GM18498 (cell line): Measurements from ENCODE around the gene NRXN3.

Source experiments
- ATAC-seq: cut with Tn5 transposase; IDR thresholded peaks from one replicate; pipeline ENCODE4 v1.9.1; 2021; ENCODE audit warnings: mild to moderate bottlenecking, moderate library complexity; ENCODE audit not compliant: unreplicated experiment

NRXN3 gene

DNA sequence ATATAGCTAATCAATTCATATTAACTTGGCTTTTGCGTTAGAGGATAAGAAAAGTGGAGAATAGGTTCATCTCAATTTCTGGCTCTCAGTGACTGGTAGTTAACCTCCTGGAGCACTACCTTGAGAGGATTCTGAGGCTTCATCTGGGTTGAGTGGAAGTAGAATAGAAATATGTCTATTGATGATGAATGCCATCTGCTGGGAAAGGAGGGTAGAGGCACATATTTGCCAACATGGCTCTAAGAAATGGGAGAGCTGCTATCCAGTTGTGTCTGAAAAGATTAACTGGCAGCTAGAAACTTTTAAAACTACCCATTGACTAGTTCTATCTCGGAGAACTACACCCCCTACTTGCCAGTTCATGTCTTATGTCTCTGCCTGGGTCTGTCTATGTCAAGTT, 530.1 kb downstream of the NRXN3 start:
- ATAC-seq = no peak

DNA sequence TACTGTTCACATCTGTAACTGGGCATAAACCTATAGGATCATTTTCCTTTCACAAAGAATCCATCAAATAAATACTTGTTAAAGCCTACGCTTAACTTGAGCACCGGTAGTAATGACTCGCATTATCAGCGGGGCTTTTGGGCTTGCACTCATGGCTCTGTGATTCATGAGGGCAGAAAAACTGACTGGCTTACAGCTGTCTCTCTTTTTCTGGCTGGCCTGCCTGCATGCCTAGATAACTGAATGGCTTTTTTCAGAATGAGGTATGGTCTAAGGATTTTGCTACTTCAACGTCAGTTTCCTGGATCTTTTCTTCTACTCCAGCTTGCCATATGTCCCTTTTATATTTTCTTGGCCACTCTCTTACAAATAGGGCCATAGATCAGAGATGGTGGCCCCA, 531.1 kb downstream of the NRXN3 start:
- no peak for ATAC-seq

DNA sequence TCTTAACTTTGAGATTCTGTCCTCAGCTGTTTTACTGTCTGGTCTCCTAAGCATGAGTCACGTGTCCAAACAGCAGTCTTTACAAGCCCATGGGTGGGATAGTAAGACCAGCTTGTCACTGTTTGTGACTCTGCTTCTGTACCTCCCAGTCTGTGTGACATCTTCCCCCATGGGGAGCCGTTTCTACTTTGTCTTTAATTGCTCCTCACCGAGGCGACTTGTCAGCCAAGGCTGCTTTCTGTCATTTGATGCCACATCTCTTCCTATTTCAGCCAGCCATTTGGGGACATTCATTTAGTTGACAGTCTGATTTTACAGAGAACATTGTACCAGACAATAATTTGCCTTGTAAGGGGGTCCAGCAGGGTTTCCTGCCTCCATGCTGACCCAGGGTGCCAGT, 534.8 kb downstream of the NRXN3 start:
- ATAC-seq = no peak

DNA sequence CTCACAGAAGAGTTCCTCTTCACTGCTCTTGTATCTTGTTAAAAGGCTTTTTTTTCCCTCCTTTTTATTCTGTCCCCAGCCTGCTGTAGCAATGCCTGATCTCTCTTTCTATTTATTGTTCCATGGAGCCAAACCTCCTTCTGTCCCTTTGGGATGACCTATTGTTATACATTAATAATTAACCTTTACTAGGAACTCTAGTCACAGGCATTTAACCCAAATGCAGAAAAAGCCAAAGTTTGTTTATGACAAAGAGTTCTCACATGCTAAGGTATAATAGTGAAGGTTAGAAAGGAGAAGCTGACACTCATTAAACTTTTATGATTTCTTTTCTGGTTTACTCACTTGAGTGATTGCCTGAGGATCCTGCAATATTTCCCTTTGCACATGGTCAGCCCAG, 535.8 kb downstream of the NRXN3 start:
- ATAC-seq = no peak

DNA sequence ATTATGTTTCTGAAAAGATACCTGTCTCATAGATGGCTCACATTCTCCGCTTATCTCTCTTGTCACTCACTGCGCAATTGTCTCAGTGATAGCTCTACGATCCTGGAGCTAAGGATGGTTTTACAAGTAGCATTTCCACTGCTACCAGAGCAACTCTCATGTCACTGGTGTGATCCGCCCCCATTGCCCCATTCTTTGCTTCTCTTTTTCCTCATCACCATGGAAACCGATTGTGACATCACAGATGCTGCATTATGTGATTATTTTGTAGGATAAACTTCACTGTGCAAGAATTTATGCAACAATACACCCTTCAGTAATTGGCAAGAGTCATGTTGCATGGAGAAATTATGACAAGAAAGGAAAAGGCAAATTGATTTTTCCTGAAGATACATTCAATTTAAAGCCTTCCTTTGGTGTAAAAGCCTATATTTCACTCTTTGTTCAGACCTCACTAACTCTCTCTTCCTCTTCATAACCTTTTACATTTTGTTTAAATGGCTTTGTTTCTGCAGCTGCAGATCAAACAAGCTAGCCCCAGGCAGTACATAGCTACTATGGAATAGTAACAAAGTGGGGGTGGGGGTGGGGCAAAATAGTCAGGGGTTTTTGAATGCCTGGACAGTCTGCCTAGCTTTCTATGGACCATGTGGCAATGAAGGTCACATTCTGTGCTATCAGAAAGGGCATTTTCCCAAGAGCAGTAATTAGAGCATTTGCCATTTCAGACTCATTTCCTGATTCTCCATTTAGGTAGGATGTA, 539.8 kb downstream of the NRXN3 start:
- no peak for ATAC-seq

DNA sequence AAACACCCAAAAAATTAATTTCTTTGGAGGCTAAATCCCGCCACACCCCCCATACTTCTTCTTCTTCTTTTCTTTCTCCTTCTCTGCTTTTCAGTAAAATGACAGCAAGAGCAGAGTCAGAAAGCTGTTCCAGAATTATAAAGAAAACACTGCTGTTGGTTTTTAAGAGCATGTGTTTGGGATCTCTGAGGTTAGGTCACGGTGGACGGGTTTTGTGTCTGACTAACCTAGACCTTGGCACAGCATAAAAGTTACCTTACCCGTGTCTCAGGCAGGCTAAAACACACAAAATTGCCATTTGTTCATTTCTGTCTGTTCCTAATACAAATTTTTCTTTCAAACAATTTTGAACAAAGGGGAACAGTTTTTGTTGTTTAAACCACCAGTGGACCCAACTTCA, 540.8 kb downstream of the NRXN3 start:
- no peak for ATAC-seq

DNA sequence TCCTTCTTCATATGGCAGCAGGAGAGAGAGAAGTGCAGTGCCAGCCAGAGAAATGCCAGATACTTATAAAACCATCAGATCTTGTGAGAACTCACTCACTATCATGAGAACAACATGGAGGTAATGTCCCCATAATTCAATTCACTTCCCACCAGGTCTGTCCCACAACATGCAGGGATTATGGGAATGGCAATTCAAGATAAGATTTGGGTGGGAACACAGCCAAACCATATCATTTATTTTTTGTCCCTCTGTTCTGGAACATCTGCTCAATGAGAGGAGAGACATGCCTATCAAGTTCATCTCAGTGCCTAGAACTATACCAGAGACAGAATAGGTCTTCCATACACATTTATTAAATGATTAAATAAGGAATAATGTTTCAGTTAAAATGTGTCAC, 543.5 kb downstream of the NRXN3 start:
- no peak for ATAC-seq

DNA sequence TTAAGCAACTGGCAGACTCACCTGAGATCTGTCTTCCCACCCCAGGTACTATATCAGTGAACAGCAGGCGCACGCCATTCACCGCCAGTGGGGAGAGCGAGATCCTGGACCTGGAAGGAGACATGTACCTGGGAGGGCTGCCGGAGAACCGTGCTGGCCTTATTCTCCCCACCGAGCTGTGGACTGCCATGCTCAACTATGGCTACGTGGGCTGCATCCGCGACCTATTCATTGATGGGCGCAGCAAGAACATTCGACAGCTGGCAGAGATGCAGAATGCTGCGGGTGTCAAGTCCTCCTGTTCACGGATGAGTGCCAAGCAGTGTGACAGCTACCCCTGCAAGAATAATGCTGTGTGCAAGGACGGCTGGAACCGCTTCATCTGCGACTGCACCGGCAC, 544.5 kb downstream of the NRXN3 start:
- no peak for ATAC-seq

DNA sequence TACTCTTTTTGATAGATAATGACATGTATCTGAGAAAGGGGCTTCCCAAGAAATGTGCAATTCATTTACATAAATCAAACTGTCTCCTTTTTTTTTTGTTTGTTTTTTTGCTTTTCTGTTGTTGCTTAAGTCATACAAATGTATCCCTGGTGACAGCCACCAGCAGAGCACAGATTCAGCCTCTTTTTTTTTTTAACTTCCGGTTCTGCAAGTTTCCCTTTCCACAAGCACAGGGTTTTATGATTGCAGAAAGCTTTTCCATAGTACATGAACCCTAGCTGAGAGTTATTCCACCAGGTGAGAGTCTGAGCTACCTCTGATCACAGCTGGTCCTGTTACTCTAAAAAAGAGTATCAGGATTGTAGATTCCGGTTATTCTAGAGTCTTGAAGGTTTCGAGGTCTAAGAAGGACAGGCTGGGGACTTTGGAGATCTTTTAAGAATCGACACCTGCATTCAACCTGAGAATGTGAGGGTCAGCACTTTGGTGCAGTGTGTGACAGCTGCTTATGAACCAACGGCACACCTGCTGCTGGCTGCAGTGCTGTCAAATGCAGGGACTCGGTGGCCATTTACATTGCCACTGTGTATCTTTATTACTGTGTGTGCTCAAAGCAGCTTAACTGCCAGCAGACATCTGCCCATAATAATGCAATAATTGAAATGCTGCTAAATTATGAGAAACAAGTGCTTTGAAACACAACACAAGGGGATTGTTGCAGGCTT, 551.7 kb downstream of the NRXN3 start:
- ATAC-seq = no peak

DNA sequence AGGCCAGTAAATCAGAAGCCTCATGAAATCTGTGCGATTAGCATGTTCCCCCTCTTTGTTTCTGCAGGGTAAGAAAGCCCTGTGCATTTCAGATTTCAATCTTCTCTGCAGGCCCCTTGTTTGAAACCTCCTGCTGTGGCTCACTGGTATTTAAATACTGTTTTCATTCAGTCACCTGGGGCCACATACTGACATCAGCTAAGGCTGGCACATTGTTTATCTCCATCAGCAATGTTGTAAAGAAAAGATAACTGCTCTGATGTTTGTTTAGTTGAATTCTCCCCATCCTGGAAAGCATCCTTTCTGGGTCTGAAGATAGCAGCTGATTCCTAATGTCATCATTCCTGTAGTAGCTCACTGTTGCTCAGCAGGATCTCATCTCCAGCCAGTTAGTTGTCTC, 554.9 kb downstream of the NRXN3 start:
- ATAC-seq = no peak

DNA sequence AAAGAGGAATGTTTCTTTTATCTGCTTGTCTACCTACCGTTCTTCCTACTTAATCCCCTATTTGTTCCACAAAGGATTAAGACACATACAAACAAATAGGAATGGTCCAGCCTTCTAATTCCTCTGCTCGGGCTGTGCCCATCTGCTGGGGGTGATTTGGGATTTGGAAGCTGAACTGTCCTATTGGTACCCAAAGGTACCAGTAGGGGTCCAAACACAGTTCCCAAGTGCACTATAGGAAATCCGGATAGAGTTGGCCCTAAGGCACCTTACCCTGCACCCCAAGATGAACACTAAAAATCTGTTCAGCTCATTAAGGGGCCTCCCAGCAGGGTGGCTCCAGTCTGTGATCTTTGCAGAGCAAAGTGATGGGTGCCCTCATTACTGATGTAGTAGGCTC, 566.9 kb downstream of the NRXN3 start:
- no peak for ATAC-seq

DNA sequence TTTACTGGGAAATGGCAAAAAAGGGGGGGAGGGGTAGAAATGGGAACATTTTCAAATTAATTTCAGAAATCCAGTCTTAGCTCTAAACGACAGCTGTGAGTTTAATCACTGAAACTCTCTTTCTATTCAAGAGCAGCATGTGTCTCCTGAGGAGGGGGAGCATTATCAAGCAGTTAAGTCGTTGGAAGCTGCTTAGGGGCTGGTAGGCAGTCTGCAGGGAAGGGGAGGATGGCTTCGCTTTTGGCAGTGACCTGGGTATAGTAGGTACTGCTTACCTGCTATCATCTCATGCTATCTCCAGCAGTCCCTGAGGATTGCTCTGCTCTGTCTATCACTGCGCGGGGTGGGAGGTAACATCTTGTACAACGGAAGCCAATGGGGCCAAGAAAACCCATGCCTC, 567.4 kb downstream of the NRXN3 start:
- ATAC-seq = no peak

DNA sequence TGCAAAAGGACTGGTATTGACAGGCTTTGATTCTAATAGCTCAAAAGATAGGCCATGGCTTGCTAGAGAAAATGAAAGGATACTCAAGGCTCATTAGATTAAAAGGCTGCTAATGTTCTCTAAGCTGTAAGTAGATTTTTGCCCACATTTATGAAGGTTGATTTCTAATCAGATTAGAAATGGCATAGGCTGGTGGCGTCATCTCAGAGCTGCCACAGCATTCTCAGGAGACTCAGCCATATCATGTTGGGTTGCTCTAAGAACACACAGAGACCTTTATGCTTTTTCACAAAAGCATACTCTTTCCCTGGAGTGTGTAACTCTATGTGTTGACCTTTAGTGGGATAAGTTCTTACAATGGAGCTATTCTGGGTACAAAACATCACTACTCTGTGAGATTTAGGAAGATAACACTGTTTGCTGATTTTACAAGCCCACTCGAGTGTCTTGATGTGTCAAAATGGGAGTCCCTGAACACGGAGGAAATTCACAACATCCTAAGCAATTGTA, 576.0 kb downstream of the NRXN3 start:
- no peak for ATAC-seq

DNA sequence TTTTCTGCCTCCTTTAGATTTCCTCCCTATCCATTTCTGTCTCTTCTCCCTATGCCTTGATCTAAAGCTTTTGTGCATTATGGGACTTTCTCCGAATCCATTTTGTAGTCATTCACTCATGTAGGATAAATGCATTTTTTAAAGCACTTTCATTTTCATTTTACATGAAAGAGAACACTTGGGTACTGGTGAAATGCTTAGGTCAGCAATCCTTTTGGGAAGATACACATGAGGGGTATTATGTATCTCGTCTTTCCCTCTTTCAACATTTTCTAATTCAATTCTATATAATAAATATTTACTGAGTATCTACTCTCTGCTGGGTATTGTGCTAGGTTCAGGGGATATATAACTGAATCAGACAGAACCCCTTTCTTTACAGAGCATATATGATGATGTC, 577.6 kb downstream of the NRXN3 start:
- no peak for ATAC-seq

DNA sequence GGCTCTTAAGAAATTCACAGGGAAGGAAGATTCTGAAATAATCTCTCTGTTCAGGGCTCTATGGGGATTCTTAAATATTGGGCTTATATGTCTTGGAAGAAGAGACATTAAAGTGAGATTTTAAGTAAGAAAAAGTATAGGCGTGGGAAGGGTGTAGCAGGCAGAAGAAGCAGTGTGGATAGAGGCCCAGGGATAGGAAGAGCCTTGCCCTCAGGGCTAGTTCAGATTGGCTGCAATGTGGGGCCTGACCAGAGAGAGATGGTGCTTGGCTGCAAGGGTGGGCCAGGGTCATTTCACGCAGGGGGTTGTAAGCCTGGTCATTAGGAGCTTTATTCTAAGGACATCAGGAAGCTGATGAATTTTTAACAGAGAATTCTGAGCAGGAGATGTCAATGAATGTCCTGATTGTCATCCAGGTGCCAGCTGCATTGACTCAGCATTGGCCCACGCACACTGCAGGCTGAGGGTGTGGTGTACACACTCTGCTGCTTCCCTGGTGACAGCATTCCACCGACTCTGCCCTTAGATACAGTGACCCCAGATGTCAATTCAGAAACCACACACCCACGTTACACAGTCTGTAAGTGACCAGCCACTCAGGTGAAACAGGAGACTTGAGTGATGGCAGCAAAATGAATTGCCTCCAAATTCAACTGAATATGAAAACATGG, 582.5 kb downstream of the NRXN3 start:
- ATAC-seq = no peak

DNA sequence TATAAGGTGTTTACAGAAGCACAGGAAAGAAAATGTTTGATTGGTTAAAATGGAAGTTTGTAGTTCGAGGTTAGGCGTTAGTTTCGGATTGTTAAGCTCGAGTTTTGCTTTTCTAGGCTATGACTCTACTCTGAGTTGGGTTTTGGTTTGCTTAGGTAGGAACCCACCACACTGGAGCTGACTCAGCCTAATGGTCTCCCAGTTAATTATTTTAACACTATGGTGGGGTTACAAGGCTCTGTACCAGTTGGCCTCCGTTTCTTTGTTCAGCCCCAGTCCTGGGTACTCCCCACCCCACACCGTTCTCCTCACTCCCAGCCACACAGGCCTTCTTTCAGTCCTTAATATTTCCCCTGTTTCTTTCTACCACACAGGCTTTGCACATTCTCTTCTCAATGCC, 583.9 kb downstream of the NRXN3 start:
- ATAC-seq = no peak

DNA sequence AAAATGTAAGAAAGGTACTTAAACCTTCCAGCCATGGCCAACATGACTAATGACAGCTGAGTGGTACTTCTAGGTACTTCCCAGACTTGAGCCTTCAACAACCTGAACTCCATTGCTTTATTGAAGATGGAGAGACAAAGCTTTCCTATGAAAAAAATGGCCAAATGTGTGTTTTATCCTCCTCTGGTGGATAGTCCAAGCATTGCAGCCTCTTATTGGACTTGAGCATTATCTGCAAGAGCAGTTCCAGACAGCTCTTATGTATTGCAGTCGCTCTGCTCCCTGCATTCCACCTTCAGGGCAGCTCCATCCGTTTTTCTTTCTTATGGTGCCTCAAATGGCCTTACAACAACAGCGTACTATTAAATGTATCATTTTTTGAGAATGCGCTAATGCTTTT, 588.2 kb downstream of the NRXN3 start:
- ATAC-seq = peak; percentile 72

DNA sequence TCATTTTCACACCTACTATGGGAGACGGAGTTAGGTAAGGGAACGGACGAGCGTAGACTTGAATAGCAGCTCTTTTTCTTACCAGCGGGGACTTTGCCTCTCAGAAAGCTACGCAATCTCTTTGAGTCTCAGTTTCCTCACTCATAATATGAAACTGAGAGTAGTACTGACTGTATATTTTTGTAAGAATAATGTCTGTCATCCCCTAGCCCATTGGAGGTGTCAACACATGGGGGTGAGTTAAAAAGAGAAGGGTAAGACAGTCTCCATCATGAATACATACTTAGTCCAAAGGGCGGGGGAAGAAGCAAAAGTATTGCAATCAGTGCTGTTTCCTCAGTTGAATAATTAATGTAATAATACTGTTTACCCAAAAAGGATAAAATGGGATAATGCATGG, 592.2 kb downstream of the NRXN3 start:
- ATAC-seq = no peak

DNA sequence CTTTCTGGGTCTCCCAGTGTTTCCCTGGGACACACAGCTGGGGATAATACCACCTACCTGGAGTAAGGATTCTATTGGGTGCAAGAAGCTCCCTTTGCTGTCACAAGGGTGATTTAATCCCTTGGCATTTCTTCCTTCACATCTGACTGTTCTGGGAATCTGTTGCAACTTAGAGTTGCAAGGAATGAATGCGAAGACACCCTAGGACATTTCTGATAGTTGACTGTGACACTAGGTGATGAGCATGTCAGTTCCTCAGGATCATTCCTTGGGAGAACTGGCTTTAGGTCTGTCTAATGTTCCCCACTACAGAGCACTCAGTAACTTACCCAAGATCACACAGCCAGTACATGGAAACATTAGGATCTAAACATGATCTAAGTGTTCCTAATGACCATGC, 593.6 kb downstream of the NRXN3 start:
- no peak for ATAC-seq

DNA sequence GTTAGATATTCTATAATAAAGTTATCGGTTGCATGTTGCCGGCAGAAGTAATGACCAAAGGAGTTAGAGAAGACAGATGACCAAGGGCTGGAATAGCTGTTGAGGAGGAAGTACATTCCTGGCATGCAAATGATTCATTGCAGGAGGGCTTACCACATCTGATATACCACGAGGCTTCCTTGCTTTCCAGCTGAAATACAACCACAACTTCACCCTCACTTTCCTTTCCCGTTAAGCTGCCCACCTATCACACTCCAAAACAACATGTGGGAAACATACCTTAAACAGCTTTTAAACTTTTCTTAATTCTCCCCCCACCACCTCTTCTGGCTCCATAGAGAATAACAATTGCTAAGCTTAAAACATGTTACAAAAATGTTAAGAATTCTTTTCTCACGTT, 594.1 kb downstream of the NRXN3 start:
- ATAC-seq = no peak

DNA sequence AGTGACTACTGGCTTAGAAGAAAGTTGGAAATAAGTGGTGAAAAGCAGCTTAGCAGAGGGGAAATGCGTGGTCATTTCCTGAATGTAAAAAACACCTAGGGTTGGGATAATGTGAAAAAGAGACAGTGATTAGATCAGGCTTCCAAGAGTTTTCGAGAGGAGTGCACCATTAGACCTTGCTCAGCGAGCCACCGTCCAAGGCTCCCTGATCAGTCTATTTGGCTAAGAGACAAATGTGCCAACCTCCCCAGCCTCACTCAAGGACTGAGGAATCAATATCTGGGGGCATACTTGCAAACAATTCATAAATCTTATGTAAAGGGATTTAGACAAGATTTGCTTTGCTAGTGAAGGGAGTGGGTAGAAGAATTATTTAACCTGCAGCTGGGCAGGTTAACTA, 594.5 kb downstream of the NRXN3 start:
- ATAC-seq = no peak

DNA sequence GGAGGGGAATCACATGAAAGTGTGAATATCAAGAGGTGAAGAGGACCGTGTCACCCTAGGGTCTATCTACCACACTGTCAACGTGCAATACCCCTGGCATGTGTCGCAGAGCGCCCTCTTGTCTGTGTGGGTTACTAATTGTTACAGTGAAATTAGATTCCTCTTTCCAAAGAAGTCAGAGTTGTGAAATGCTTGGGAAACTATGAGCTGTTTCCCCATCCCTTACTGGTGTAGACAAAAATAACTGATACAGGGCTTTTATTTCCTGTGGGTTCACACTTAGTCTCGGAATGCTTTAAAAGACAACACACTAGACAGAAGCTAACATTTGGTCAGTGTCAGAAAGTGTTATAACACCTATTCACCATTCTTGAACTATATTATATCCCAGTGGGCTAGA, 597.3 kb downstream of the NRXN3 start:
- ATAC-seq = no peak
